Caki2 (cell line): ENCODE data around the gene ARFIP2. TPM values are rescaled to one million over a fixed set of nuclear protein-coding genes. Genes with fewer than 3 reads are reported as not detected.
A peak's percentile ranks its signal among the peaks of the same experiment; 100 is the strongest.

ENCODE experiments used
- DNase-seq: peaks from one replicate; pipeline ENCODE4 v3.0.0-alpha.2; 2015; ENCODE audit warnings: low read depth
- in situ Hi-C: cut with HindIII; loops from 2 replicates; pipeline ENCODE4 v1.10.0; 2016; ENCODE audit warnings: low sequenced_read_pairs, low pct_unique_long_range_greater_than_20kb, mixed read lengths
- total RNA-seq: library from RNA; depleted of rRNA; stranded (reverse); fragments of >200 nt; shearing (Covaris generic); gene quantifications from 2 replicates; pipeline ENCODE4 v1.2.3, GENCODE V29; 2014; ENCODE audit warnings: low replicate concordance

Gene ARFIP2
- total RNA-seq, 1 experiment from 2014 or later, result 48.2 TPM

- in situ Hi-C loops, result no loop called here
- no peak for DNase-seq
Observed at GRCh38 chr11:6486256-6486655, 5.1 kb upstream of the ARFIP2 start.

- DNase-seq, result no peak
- in situ Hi-C loops, result no loop called here
Observed at GRCh38 chr11:6485661-6486060, 4.5 kb upstream of the ARFIP2 start.

GRCh38 chr11:6483015-6483414, 1.9 kb upstream of the ARFIP2 start:
- in situ Hi-C loops, result no loop called here
- no peak for DNase-seq

- in situ Hi-C loops, result no loop called here
- DNase-seq, result no peak
Observed at GRCh38 chr11:6482441-6482840, 1.3 kb upstream of the ARFIP2 start.

- in situ Hi-C loops, result no loop called here
- no peak for DNase-seq
Observed at GRCh38 chr11:6481924-6482275, 769 bp upstream of the ARFIP2 start.

- no peak for DNase-seq
- in situ Hi-C loops, result no loop called here
Observed at GRCh38 chr11:6480299-6480914, 724 bp downstream of the ARFIP2 start.

GRCh38 chr11:6476571-6476970, 4.6 kb downstream of the ARFIP2 start:
- in situ Hi-C loops, result no loop called here
- DNase-seq, result no peak

GRCh38 chr11:6475936-6476335, 5.2 kb downstream of the ARFIP2 start:
- in situ Hi-C loops, result no loop called here
- no peak for DNase-seq

GRCh38 chr11:6474806-6475500, 6.2 kb downstream of the ARFIP2 start:
- DNase-seq, result no peak
- in situ Hi-C loops, result no loop called here

- in situ Hi-C loops, result no loop called here
- no peak for DNase-seq
Observed at GRCh38 chr11:6474413-6474792, 6.7 kb downstream of the ARFIP2 start.

- in situ Hi-C loops, result no loop called here
- DNase-seq, result peak; percentile 79
Observed at GRCh38 chr11:6473451-6474412, 7.4 kb downstream of the ARFIP2 start, which contains the start of gene TRIM3. Gene TRIM3 (minus strand): TSS chr11:6473941. CDS start chr11:6465695, 8,246 bp downstream.

- in situ Hi-C loops, result no loop called here
- DNase-seq, result no peak
Observed at GRCh38 chr11:6472934-6473333, 8.2 kb downstream of the ARFIP2 start.

- in situ Hi-C loops, result no loop called here
- no peak for DNase-seq
Observed at GRCh38 chr11:6469599-6469998, 11.5 kb downstream of the ARFIP2 start.

GRCh38 chr11:6468712-6469495, 12.2 kb downstream of the ARFIP2 start:
- DNase-seq, result peak; percentile 92

GRCh38 chr11:6459099-6459450, 22.1 kb downstream of the ARFIP2 start:
- no peak for DNase-seq
- in situ Hi-C loops, result no loop called here

More at GRCh38 chr11:6468712-6469495, 12.2 kb downstream of the ARFIP2 start:
- in situ Hi-C loops, result no loop called here

- in situ Hi-C loops, result no loop called here
- no peak for DNase-seq
Observed at GRCh38 chr11:6458352-6459098, 22.6 kb downstream of the ARFIP2 start.

GRCh38 chr11:6457581-6458320, 23.4 kb downstream of the ARFIP2 start:
- in situ Hi-C loops, result no loop called here
- DNase-seq, result no peak
